H9 (cell line): ENCODE data around the gene MYO15B. TPM values are rescaled to one million over a fixed set of nuclear protein-coding genes. Genes with fewer than 3 reads are reported as not detected.

Experiments
- DNase-seq: peaks from one replicate; pipeline ENCODE4 v3.0.0-alpha.2; 2017
- H2AFZ ChIP-seq: one replicate; pipeline ENCODE4 v1.6.1; 2013; ENCODE audit warnings: mild to moderate bottlenecking, low read length, control low read depth, moderate library complexity
- H2AK5ac ChIP-seq: 2 replicates; pipeline ENCODE4 v1.6.1; 2013; ENCODE audit warnings: low read length, control low read depth, mixed read lengths; ENCODE audit not compliant: insufficient read length
- H2BK120ac ChIP-seq: one replicate; pipeline ENCODE4 v1.6.1; 2013; ENCODE audit warnings: low read depth, mild to moderate bottlenecking, low read length, control low read depth, inconsistent platforms; ENCODE audit not compliant: poor library complexity, severe bottlenecking
- H2BK12ac ChIP-seq: 2 replicates; pipeline ENCODE4 v1.6.1; 2013; ENCODE audit warnings: low read length, control low read depth, mixed read lengths, low read depth; ENCODE audit not compliant: insufficient read length
- H2BK15ac ChIP-seq: 2 replicates; pipeline ENCODE4 v1.6.1; 2013; ENCODE audit warnings: low read depth, low read length, control low read depth
- H2BK20ac ChIP-seq: one replicate; pipeline ENCODE4 v1.6.1; 2013; ENCODE audit warnings: low read depth, mild to moderate bottlenecking, low read length, control low read depth, inconsistent platforms; ENCODE audit not compliant: poor library complexity, severe bottlenecking
- H2BK5ac ChIP-seq: 2 replicates; pipeline ENCODE4 v1.6.1; 2013; ENCODE audit warnings: low read length, control low read depth, mixed read lengths; ENCODE audit not compliant: insufficient read length
- H3K14ac ChIP-seq: 2 replicates; pipeline ENCODE4 v1.6.1; 2013; ENCODE audit warnings: low read length, control low read depth; ENCODE audit not compliant: insufficient read depth
- H3K18ac ChIP-seq: 2 replicates; pipeline ENCODE4 v1.6.1; 2013; ENCODE audit warnings: low read depth, mild to moderate bottlenecking, mixed read lengths, low read length, control low read depth; ENCODE audit not compliant: insufficient read length
- H3K23ac ChIP-seq: 2 replicates; pipeline ENCODE4 v1.6.1; 2013; ENCODE audit warnings: low read length, control low read depth, mixed read lengths, low read depth; ENCODE audit not compliant: insufficient read length
- H3K23me2 ChIP-seq: 2 replicates; pipeline ENCODE4 v1.6.1; 2013; ENCODE audit warnings: low read depth, mild to moderate bottlenecking, mixed read lengths, low read length, control low read depth; ENCODE audit not compliant: insufficient read length, poor library complexity, severe bottlenecking
- H3K27ac ChIP-seq: 2 replicates; pipeline ENCODE4 v1.5.1; 2013; ENCODE audit warnings: low read length, control low read depth, mixed read lengths, low read depth; ENCODE audit not compliant: insufficient read length
- H3K27me3 ChIP-seq: 2 replicates; pipeline ENCODE4 v1.6.1; 2013; ENCODE audit warnings: low read length, control low read depth, inconsistent platforms; ENCODE audit not compliant: insufficient read depth
- H3K4ac ChIP-seq: 2 replicates; pipeline ENCODE4 v1.6.1; 2013; ENCODE audit warnings: low read depth, mild to moderate bottlenecking, control low read depth, inconsistent platforms, low read length, moderate library complexity
- H3K4me1 ChIP-seq: 2 replicates; pipeline ENCODE4 v1.6.1; 2013; ENCODE audit warnings: low read length, control low read depth, inconsistent platforms; ENCODE audit not compliant: insufficient read depth
- H3K4me2 ChIP-seq: 2 replicates; pipeline ENCODE4 v1.6.1; 2013; ENCODE audit warnings: low read length, control low read depth, mixed read lengths; ENCODE audit not compliant: insufficient read length, insufficient read depth
- H3K56ac ChIP-seq: 2 replicates; pipeline ENCODE4 v1.6.1; 2013; ENCODE audit warnings: low read depth, mild to moderate bottlenecking, mixed read lengths, low read length, control low read depth; ENCODE audit not compliant: insufficient read length
- H3K79me1 ChIP-seq: 2 replicates; pipeline ENCODE4 v1.6.1; 2013; ENCODE audit warnings: low read depth, mild to moderate bottlenecking, moderate library complexity, low read length, control low read depth, inconsistent platforms; ENCODE audit not compliant: insufficient read depth, poor library complexity, severe bottlenecking
- H3K79me2 ChIP-seq: 2 replicates; pipeline ENCODE4 v1.6.1; 2013; ENCODE audit warnings: low read length, control low read depth, inconsistent platforms; ENCODE audit not compliant: insufficient read depth
- H3K9ac ChIP-seq: 2 replicates; pipeline ENCODE4 v1.6.1; 2013; ENCODE audit warnings: low read length, control low read depth, mixed read lengths; ENCODE audit not compliant: insufficient read length; ENCODE audit errors: extremely low read depth
- H3K9me3 ChIP-seq: one replicate; pipeline ENCODE4 v1.6.1; 2013; ENCODE audit warnings: low read depth, low read length, inconsistent platforms; ENCODE audit not compliant: control insufficient read depth
- H3T11ph ChIP-seq: one replicate; pipeline ENCODE4 v1.6.1; 2013; ENCODE audit warnings: mild to moderate bottlenecking, low read length, control low read depth, inconsistent platforms
- H4K20me1 ChIP-seq: one replicate; pipeline ENCODE4 v1.6.1; 2013; ENCODE audit not compliant: control insufficient read depth, insufficient read length, insufficient read depth
- H4K5ac ChIP-seq: 2 replicates; pipeline ENCODE4 v1.6.1; 2013; ENCODE audit warnings: low read depth, mild to moderate bottlenecking, mixed read lengths, low read length, control low read depth; ENCODE audit not compliant: insufficient read length
- H4K8ac ChIP-seq: replicated peaks from 2 replicates; pipeline ENCODE4 v1.6.1; 2013; ENCODE audit warnings: low read length, control low read depth, mixed read lengths, low read depth; ENCODE audit not compliant: insufficient read length
- H4K91ac ChIP-seq: 2 replicates; pipeline ENCODE4 v1.6.1; 2013; ENCODE audit warnings: low read depth, mild to moderate bottlenecking, moderate library complexity, mixed read lengths, low read length, control low read depth; ENCODE audit not compliant: insufficient read length
- H3K27ac Mint-ChIP-seq, 3 experiments: 2 replicates in 2 of 3; 3 replicates in 1 of 3; pipeline ENCODE4 v1.8.0; 2020 to 2021; ENCODE audit warnings: mixed read lengths in 3 of 3, mild to moderate bottlenecking in 1 of 3, moderate library complexity in 1 of 3
- H3K27me3 Mint-ChIP-seq: 2 replicates; pipeline ENCODE4 v1.8.0; 2021; ENCODE audit warnings: low read depth, mild to moderate bottlenecking, moderate library complexity, mixed read lengths
- H3K36me3 Mint-ChIP-seq, 3 experiments: 2 replicates in 2 of 3; 3 replicates in 1 of 3; pipeline ENCODE4 v1.8.0; 2020 to 2021; ENCODE audit warnings: low read depth in 3 of 3, mixed read lengths in 3 of 3; ENCODE audit not compliant: insufficient read depth in 1 of 3
- H3K4me1 Mint-ChIP-seq, 2 experiments: 2 replicates each; pipeline ENCODE4 v1.8.0; 2020; ENCODE audit warnings: mixed read lengths in 2 of 2
- H3K4me3 Mint-ChIP-seq, 2 experiments: 2 replicates in 1 of 2; 3 replicates in 1 of 2; pipeline ENCODE4 v1.8.0; 2020 to 2021; ENCODE audit warnings: mild to moderate bottlenecking in 2 of 2, mixed read lengths in 2 of 2, moderate library complexity in 1 of 2
- H3K9me3 Mint-ChIP-seq, 2 experiments: 2 replicates in 1 of 2; 3 replicates in 1 of 2; pipeline ENCODE4 v1.8.0; 2020; ENCODE audit warnings: mild to moderate bottlenecking in 2 of 2, mixed read lengths in 2 of 2, moderate library complexity in 1 of 2
- WGBS: extraction: QIAGEN DNeasy Blood & Tissue Kit; methylation state at CpG from one replicate; pipeline ENCODE4 v1.1.7; 2013; ENCODE audit warnings: missing lambda C conversion rate, low lambda C conversion rate, mixed read lengths; ENCODE audit not compliant: insufficient read length; ENCODE audit errors: extremely low coverage; 5-methylcytosine and 5-hydroxymethylcytosine counted together
- total RNA-seq: library from RNA; stranded (reverse); gene quantifications from 2 replicates; pipeline ENCODE4 v1.2.1, GENCODE V29; 2021
- TF ChIP-seq, protein P1 (sequence below): fragments of 200-600 bp; sonication (generic); conservative IDR thresholded peaks from 3 replicates; pipeline ENCODE4 v1.8.0; 2021; ENCODE audit warnings: antibody characterized with exemption, mild to moderate bottlenecking

Gene MYO15B
- total RNA-seq, 1 experiment from 2014 or later = 41.9 TPM

DNA sequence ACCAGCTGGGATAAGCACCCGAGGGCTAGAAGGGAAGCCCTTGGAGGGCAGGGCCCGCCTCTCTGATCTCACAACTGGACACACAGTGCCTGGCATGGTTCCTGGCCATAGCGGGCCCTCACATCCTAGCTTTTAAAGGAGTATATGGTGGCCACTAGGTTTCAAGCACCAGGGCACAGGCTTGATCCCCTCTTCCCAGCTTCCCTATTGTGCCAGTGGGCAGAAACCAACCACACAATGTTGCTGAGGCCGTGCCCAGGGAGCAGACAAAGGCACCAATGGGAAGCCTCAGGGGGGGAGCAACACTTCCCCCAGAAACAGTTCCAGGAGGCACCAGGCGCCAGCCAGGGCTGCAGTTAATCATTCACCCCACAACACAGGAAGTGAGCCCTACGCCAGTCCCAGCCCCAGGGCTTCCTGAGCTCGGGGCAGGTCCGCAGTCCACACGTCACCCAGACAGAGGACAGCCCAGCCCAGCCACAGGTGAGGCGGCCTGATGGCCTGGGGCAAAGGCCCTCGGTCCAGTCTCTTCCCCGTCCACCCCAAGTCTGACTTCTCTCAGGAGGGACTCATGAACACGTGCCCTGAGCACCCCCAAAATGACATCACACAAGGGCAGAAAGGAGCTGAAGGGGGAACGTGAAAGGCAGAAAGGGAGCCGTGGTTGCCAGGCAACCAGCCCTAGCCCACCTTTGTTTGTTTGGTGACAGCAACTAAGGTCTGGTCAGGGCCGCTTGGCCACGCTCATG lies 58.5 kb downstream of the MYO15B start:
- Histone ChIP-seq H3K4ac (no peak overlapping the region), H2BK15ac (no peak overlapping the region), H2AFZ (no peak overlapping the region), H3K4me1 (peaks cover 7% of the 10 kb centered on the region; the same call in 1 of the 2 replicates), H3K4me2 (no peak overlapping the region), H2BK20ac (no peak overlapping the region), H3K18ac (no peak overlapping the region), H3K23me2 (no peaks in the 10 kb centered on the region), H4K91ac (no peak overlapping the region), H2BK12ac (no peak overlapping the region), H3K9ac (no peak overlapping the region), H3K56ac (no peak overlapping the region), H4K8ac (no peak overlapping the region), H3K79me2 (no peaks in the 10 kb centered on the region), H2AK5ac (no peak overlapping the region), H3K27ac (no peak overlapping the region), H3T11ph (no peak overlapping the region), H4K20me1 (no peaks in the 10 kb centered on the region), H2BK5ac (no peak overlapping the region), H3K14ac (no peak overlapping the region; the same call in 1 of the 2 replicates), H3K9me3 (no peaks in the 10 kb centered on the region), H4K5ac (no peak overlapping the region), H3K23ac (no peak overlapping the region), H3K79me1 (no peaks in the 10 kb centered on the region), H2BK120ac (no peak overlapping the region), H3K27me3 (no peaks in the 10 kb centered on the region)
- Mint-ChIP-seq H3K4me1 (peaks cover 29 to 34% of the 10 kb centered on the region in 2 experiments), H3K9me3 (no peaks in the 10 kb centered on the region), H3K27me3 (no peaks in the 10 kb centered on the region), H3K36me3 (peaks cover 16 to 28% (median 26%) of the 10 kb centered on the region in 3 experiments; a peak in 6 of 7 replicates), H3K27ac (peak overlapping the region in 2 of 3 experiments; percentile 62 to 95; a peak in 3 of 7 replicates), H3K4me3 (no peak overlapping the region)
- WGBS = no CpG with 5 or more reads among the region's 17 CpGs
- peak; percentile 60 for DNase-seq
- TF ChIP-seq, protein P1, sequence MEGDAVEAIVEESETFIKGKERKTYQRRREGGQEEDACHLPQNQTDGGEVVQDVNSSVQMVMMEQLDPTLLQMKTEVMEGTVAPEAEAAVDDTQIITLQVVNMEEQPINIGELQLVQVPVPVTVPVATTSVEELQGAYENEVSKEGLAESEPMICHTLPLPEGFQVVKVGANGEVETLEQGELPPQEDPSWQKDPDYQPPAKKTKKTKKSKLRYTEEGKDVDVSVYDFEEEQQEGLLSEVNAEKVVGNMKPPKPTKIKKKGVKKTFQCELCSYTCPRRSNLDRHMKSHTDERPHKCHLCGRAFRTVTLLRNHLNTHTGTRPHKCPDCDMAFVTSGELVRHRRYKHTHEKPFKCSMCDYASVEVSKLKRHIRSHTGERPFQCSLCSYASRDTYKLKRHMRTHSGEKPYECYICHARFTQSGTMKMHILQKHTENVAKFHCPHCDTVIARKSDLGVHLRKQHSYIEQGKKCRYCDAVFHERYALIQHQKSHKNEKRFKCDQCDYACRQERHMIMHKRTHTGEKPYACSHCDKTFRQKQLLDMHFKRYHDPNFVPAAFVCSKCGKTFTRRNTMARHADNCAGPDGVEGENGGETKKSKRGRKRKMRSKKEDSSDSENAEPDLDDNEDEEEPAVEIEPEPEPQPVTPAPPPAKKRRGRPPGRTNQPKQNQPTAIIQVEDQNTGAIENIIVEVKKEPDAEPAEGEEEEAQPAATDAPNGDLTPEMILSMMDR = no peak
